SHP77 treated with DMSO at 0.1 percent for 48 hours (cell line): ENCODE results near the gene SEL1L.
"Not testable (repeated sequence)": the region's sequence is repeated elsewhere in the genome, so short reads cannot be mapped to it uniquely, and the experiment has no call there.

Experiments
- DNase-seq: peaks from one replicate; lab custom pipeline; 2025; lab: John Stamatoyannopoulos, UW

SEL1L gene

GRCh38 chr14:81525129-81525528 lies 8.5 kb downstream of the SEL1L start:
- no peak for DNase-seq

- DNase-seq, result no peak
These were observed 10.0 kb downstream of the SEL1L start for GRCh38 chr14:81523616-81524015.

DNA sequence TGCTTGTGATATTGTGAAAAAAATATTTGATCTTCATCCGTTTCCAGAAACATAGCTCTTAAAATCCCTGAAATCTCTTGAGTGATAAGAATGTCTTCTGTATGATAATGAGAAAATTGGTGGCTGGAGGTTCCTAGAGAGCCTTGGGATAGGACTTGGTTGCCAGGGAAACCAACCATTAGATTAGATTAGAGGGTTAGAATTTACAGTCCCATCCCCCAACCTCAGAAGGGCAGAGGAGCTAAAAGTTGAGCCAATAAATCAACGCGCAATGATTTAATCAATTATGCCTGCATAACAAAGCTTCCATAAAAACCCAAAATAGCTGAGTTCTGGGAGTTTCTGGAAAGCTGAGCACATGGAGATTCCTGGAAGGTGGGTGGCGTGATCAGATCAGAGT lies 10.6 kb downstream of the SEL1L start:
- no peak for DNase-seq

DNA sequence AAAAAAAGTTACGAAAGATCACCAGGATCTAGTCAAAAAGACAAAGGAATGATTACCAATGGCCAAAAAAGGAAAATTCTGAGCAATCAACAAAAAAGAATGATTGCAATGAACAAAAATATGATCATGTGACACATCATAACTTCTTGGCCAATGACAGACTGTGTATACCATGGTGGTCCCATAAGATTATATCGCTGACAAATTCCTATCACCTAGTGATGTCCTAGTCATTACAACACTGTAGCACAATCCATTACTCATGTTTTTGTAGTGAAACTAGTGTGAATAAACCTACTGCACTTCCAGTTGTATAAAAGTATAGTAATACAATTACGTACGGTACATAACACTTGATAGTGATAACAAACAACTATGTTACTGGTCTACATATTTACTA lies 12.3 kb downstream of the SEL1L start:
- DNase-seq, result no peak

GRCh38 chr14:81519200-81520011 lies 14.2 kb downstream of the SEL1L start:
- DNase-seq, result no peak

- no peak for DNase-seq
These were observed 15.8 kb downstream of the SEL1L start for GRCh38 chr14:81517798-81518398.

DNA sequence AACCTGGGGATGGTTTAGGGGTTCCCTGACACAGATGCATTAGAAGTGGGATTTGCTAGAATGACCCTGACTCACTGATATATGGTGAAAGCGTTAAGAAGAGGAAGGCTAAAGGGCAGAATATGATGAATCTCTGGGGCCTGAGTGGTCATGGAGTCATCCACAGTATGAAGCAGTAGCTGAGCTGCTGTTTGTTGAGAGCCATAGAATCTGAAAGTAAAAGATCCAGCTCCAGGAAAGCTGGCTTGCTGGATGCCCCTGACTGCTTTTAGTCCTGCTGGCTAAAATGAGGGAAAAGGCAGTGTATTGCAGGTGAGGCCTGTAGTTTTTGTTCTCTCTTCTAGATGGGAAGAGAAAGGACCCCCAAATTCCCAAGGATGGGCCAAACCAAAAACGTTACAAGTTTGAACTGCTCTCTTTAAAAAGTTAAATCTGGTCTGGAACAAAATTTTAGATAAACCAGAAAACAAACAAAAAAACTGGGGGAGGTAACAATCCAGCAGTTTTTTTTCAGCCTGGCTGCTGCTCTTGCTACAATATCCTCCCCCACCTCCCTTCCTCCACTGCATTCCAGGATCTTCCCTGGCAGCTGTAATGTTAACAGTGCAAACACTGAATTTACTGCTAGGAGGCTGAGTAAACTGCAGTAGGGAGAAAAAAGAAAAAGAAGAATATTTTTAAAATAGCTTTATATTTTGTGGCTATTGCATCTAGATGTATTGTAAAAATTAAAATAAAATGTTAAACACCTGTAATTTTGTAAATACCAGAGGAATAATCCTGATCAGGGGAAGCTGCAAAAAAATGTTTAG lies 16.5 kb downstream of the SEL1L start:
- DNase-seq, result no peak

DNA sequence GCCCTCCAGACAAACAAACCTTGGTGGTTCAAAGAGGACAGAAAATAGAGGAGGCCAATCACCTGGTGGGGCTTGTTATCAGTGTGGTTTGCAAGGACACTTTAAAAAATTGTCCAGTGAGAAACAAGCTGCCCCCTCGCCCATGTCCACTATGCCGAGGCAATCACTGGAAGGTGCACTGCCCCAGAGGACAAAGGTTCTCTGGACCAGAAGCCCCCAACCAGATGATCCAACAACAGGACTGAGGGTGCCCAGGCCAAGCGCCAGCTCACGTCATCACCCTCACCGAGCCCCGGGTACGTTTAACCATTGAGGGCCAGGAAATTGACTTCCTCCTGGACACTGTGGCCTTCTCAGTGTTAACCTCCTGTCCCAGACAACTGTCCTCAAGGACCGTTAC lies 17.7 kb downstream of the SEL1L start:
- not testable (repeated sequence) for DNase-seq

GRCh38 chr14:81512826-81513225 lies 20.8 kb downstream of the SEL1L start:
- not testable (repeated sequence) for DNase-seq

GRCh38 chr14:81511111-81511904 lies 22.3 kb downstream of the SEL1L start:
- no peak for DNase-seq

- DNase-seq, result no peak
These were observed 23.7 kb downstream of the SEL1L start for GRCh38 chr14:81509838-81510452.

DNA sequence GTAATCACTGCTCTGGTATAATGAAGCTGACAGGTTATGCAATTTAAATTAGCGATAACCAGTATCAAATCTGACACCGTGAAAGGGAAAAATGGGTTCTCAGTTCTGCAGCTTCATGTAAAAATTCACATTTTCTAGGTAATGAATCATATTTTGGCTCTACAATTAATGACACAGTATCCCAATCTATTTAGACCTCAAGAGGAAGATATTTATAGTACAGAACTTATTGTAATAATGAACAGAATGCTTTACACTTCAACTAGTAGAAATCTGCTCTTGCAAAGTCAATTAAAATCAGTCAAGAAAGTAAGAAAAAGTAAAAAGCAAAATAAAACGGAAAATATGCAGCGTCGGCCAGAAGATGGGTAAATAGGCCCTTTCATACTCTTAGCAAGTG lies 24.3 kb downstream of the SEL1L start:
- DNase-seq, result no peak

- DNase-seq, result no peak
These were observed 27.2 kb downstream of the SEL1L start for GRCh38 chr14:81506487-81506886.

GRCh38 chr14:81504864-81505263 lies 28.8 kb downstream of the SEL1L start:
- no peak for DNase-seq

DNA sequence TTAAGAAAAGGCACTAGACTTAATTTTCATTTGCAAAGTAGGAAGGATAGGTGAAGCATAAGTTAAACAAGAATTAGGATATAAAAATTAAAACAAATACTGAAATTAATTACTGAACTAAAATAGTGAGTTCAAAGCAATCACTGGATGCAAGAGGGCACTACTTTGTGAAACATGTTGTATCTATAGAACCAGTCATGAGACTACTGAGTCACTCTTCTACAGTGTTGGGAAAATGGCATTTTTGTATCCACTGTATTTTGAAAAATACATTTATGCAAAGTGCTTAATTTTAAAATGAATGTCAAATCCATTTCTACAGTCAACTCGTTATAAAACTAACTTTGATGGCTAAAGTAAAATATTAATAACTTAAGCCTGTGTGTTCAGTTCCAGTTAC lies 47.9 kb downstream of the SEL1L start:
- no peak for DNase-seq

GRCh38 chr14:81485372-81485771 lies 48.3 kb downstream of the SEL1L start:
- no peak for DNase-seq

- DNase-seq, result no peak
These were observed 49.5 kb downstream of the SEL1L start for GRCh38 chr14:81484120-81484519.

GRCh38 chr14:81480741-81481140 lies 52.9 kb downstream of the SEL1L start:
- no peak for DNase-seq

- no peak for DNase-seq
These were observed 55.2 kb downstream of the SEL1L start for GRCh38 chr14:81478446-81478845.

DNA sequence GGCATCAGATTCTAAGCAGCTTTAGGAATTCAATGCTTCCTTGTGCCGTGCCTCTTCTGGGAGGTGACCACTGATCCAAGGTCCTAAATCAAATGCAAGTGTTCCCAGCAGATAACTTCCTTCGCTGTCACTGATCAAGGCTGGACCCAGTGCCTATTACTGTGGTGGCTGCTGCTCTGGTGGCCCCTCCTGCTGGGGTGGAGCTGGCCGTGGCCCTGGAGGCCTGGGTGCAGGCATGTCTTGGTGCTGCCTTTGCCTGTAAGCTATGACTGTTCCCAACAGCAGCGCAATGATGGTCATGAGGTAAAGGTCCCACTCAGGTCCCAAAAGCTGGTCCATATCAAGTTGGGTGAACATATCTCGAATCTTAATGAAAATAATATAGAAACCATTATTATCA lies 56.8 kb downstream of the SEL1L start:
- no peak for DNase-seq

DNA sequence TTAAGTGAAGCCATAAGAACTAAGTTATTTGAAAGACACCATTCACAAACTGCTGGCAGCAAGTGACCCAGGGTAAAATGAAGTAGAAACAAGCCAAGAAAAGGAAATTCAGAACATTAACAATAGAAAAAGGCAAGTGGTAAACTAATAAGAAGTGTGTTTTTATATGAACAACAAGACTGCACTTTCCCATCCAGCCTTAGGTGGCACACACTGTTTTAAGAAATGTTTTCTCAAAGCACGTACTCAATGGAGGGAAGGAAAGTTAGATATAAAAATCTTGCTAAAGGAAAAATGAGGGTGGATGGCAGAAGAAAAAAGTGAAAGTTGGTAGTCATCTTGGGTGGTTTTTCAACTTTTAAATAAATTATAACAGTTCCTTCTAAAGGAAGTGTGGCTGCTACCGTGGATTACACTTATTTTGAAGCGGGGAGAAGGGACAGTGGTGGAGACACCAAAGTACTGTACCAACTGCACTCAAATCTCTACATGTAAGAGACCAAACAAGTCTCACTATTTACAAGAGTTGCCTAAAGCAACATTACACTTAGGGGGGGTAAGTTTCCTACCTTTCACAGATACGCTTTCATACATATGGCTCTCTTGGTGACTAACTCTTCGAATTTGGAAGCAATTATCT lies 58.8 kb downstream of the SEL1L start:
- DNase-seq, result no peak
